ENCODE measurements around the gene ABCA1. TPM values are rescaled to one million over a fixed set of nuclear protein-coding genes. Genes with fewer than 3 reads are reported as not detected.

The ABCA1 gene
- total RNA-seq, 2 experiments from 2014 or later: 0.09 to 0.23 TPM

- no peak overlapping the region for H3K4me3 Mint-ChIP-seq
- H3K9me3 Mint-ChIP-seq (ENCODE audit: low read depth): no peaks in the 10 kb centered on the region
- H3K36me3 Mint-ChIP-seq: peaks cover 2% of the 10 kb centered on the region
- H3K27ac Mint-ChIP-seq: no peak overlapping the region
- H3K4me1 Mint-ChIP-seq: no peaks in the 10 kb centered on the region
- H3K27me3 Mint-ChIP-seq: peaks cover 4% of the 10 kb centered on the region
- ATAC-seq (no peak), DNase-seq (no peak)
- CTCF ChIA-PET: no interaction called here
Measured at GRCh38 chr9:104794070-104794469, 133.9 kb downstream of the ABCA1 start.

- CTCF ChIA-PET: no interaction called here
- DNase-seq: no peak
- H3K27me3 Mint-ChIP-seq: no peaks in the 10 kb centered on the region
Measured at GRCh38 chr9:104788251-104788650, 139.7 kb downstream of the ABCA1 start.

GRCh38 chr9:104787306-104788015 is 140.5 kb downstream of the ABCA1 start:
- no peak overlapping the region for H3K4me3 Mint-ChIP-seq
- CTCF ChIA-PET: interaction anchor here (1.3 kb wide), 1 partner anchor 368 kb away, joined by 3 read pairs; no protein-coding TSS in a partner anchor
- no peaks in the 10 kb centered on the region for H3K9me3 Mint-ChIP-seq (ENCODE audit: low read depth)
- H3K4me1 Mint-ChIP-seq: peaks cover 4% of the 10 kb centered on the region
- no peak overlapping the region for H3K27ac Mint-ChIP-seq
- no peaks in the 10 kb centered on the region for H3K36me3 Mint-ChIP-seq
- no peak for ATAC-seq
- DNase-seq: no peak
- H3K27me3 Mint-ChIP-seq: no peaks in the 10 kb centered on the region

More at GRCh38 chr9:104788251-104788650, 139.7 kb downstream of the ABCA1 start:
- H3K4me1 Mint-ChIP-seq: peaks cover 4% of the 10 kb centered on the region
- no peak for ATAC-seq
- H3K36me3 Mint-ChIP-seq: no peaks in the 10 kb centered on the region
- H3K9me3 Mint-ChIP-seq (ENCODE audit: low read depth): no peaks in the 10 kb centered on the region
- H3K27ac Mint-ChIP-seq: no peak overlapping the region
- no peak overlapping the region for H3K4me3 Mint-ChIP-seq

GRCh38 chr9:104786293-104786692 is 141.7 kb downstream of the ABCA1 start:
- Mint-ChIP-seq H3K36me3 (no peaks in the 10 kb centered on the region), H3K27ac (no peak overlapping the region), H3K4me3 (no peak overlapping the region), H3K4me1 (peaks cover 4% of the 10 kb centered on the region), H3K27me3 (no peaks in the 10 kb centered on the region), H3K9me3 (ENCODE audit: low read depth) (no peaks in the 10 kb centered on the region)
- ATAC-seq: no peak
- DNase-seq: no peak
- CTCF ChIA-PET: no interaction called here

- ATAC-seq: no peak
- Mint-ChIP-seq H3K4me3 (no peak overlapping the region), H3K36me3 (no peaks in the 10 kb centered on the region), H3K27ac (no peak overlapping the region), H3K9me3 (ENCODE audit: low read depth) (no peaks in the 10 kb centered on the region), H3K4me1 (peaks cover 4% of the 10 kb centered on the region), H3K27me3 (peaks cover 3% of the 10 kb centered on the region)
- DNase-seq: no peak
- CTCF ChIA-PET: no interaction called here
Measured at GRCh38 chr9:104784098-104784497, 143.9 kb downstream of the ABCA1 start.

- no peak overlapping the region for H3K27ac Mint-ChIP-seq
- no peak for ATAC-seq
- CTCF ChIA-PET: no interaction called here
- no peak for DNase-seq
- peaks cover 3% of the 10 kb centered on the region for H3K27me3 Mint-ChIP-seq
- peaks cover 4% of the 10 kb centered on the region for H3K4me1 Mint-ChIP-seq
- no peak overlapping the region for H3K4me3 Mint-ChIP-seq
- H3K9me3 Mint-ChIP-seq (ENCODE audit: low read depth): no peaks in the 10 kb centered on the region
- no peaks in the 10 kb centered on the region for H3K36me3 Mint-ChIP-seq
Measured at GRCh38 chr9:104783588-104783987, 144.4 kb downstream of the ABCA1 start.

- ATAC-seq (no peak), DNase-seq (no peak)
- CTCF ChIA-PET: interaction anchor here (0.9 to 1.3 kb wide), 2 partner anchors 82 to 374 kb away, joined by 3 to 6 read pairs; no protein-coding TSS in a partner anchor
- Mint-ChIP-seq H3K27ac (no peak overlapping the region), H3K36me3 (no peaks in the 10 kb centered on the region), H3K4me1 (peaks cover 4% of the 10 kb centered on the region), H3K9me3 (ENCODE audit: low read depth) (no peaks in the 10 kb centered on the region), H3K4me3 (no peak overlapping the region), H3K27me3 (peaks cover 6% of the 10 kb centered on the region)
Measured at GRCh38 chr9:104780796-104781395, 147.1 kb downstream of the ABCA1 start.

- Mint-ChIP-seq H3K4me3 (no peak overlapping the region), H3K36me3 (no peaks in the 10 kb centered on the region), H3K27me3 (peaks cover 6% of the 10 kb centered on the region), H3K9me3 (ENCODE audit: low read depth) (no peaks in the 10 kb centered on the region), H3K27ac (no peak overlapping the region), H3K4me1 (peaks cover 4% of the 10 kb centered on the region)
- DNase-seq: no peak
- ATAC-seq: no peak
- CTCF ChIA-PET: interaction anchor here (0.9 to 1.3 kb wide), 2 partner anchors 83 to 375 kb away, joined by 3 to 6 read pairs; no protein-coding TSS in a partner anchor
Measured at GRCh38 chr9:104779946-104780535, 147.9 kb downstream of the ABCA1 start.

GRCh38 chr9:104779334-104779733 is 148.6 kb downstream of the ABCA1 start:
- CTCF ChIA-PET: no interaction called here
- H3K4me3 Mint-ChIP-seq: no peak overlapping the region
- DNase-seq: no peak
- H3K27ac Mint-ChIP-seq: no peak overlapping the region
- H3K9me3 Mint-ChIP-seq (ENCODE audit: low read depth): no peaks in the 10 kb centered on the region
- H3K36me3 Mint-ChIP-seq: no peaks in the 10 kb centered on the region
- H3K4me1 Mint-ChIP-seq: peaks cover 3% of the 10 kb centered on the region
- no peak for ATAC-seq
- H3K27me3 Mint-ChIP-seq: peaks cover 6% of the 10 kb centered on the region

GRCh38 chr9:104778802-104779201 is 149.2 kb downstream of the ABCA1 start:
- Mint-ChIP-seq H3K36me3 (no peaks in the 10 kb centered on the region), H3K27me3 (peaks cover 6% of the 10 kb centered on the region), H3K27ac (no peak overlapping the region), H3K9me3 (ENCODE audit: low read depth) (no peaks in the 10 kb centered on the region), H3K4me3 (no peak overlapping the region), H3K4me1 (no peaks in the 10 kb centered on the region)
- CTCF ChIA-PET: no interaction called here
- DNase-seq (no peak), ATAC-seq (no peak)

GRCh38 chr9:104776797-104777196 is 151.2 kb downstream of the ABCA1 start:
- Mint-ChIP-seq H3K27me3 (peaks cover 9% of the 10 kb centered on the region), H3K4me1 (no peaks in the 10 kb centered on the region), H3K27ac (no peak overlapping the region), H3K36me3 (no peaks in the 10 kb centered on the region), H3K9me3 (ENCODE audit: low read depth) (no peaks in the 10 kb centered on the region), H3K4me3 (no peak overlapping the region)
- ATAC-seq (no peak), DNase-seq (no peak)
- CTCF ChIA-PET: no interaction called here

- no peak overlapping the region for H3K27ac Mint-ChIP-seq
- CTCF ChIA-PET: no interaction called here
- no peaks in the 10 kb centered on the region for H3K4me1 Mint-ChIP-seq
- DNase-seq (no peak), ATAC-seq (no peak)
- no peaks in the 10 kb centered on the region for H3K9me3 Mint-ChIP-seq (ENCODE audit: low read depth)
- peaks cover 16% of the 10 kb centered on the region for H3K27me3 Mint-ChIP-seq
- H3K4me3 Mint-ChIP-seq: no peak overlapping the region
- no peaks in the 10 kb centered on the region for H3K36me3 Mint-ChIP-seq
Measured at GRCh38 chr9:104775976-104776375, 152.0 kb downstream of the ABCA1 start.

GRCh38 chr9:104775574-104775936 is 152.4 kb downstream of the ABCA1 start:
- peaks cover 19% of the 10 kb centered on the region for H3K27me3 Mint-ChIP-seq
- H3K36me3 Mint-ChIP-seq: no peaks in the 10 kb centered on the region
- no peak overlapping the region for H3K4me3 Mint-ChIP-seq
- ATAC-seq: peak; percentile 39
- no peak for DNase-seq
- H3K4me1 Mint-ChIP-seq: no peaks in the 10 kb centered on the region
- H3K9me3 Mint-ChIP-seq (ENCODE audit: low read depth): no peaks in the 10 kb centered on the region
- no peak overlapping the region for H3K27ac Mint-ChIP-seq
- CTCF ChIA-PET: no interaction called here
